Measurements from ENCODE around the gene STAM2.

STAM2 gene

GRCh38 chr2:152175368-152176112, at the start of gene STAM2:
TSS of gene STAM2 (minus strand) at chr2:152175763. CDS start at chr2:152175642, 121 bp downstream.
- peak; percentile 87 for TF ChIP-seq CTCF (IDR thresholded peaks at IDR 0.05; ENCODE audit: low read depth, low read length)
- H3K4me3 ChIP-seq (ENCODE audit: low read depth, low read length) = peak within 1 kb of the TSS; percentile 95

GRCh38 chr2:152223977-152224376, 48.4 kb upstream of the STAM2 start:
- TF ChIP-seq CTCF (IDR thresholded peaks at IDR 0.05; ENCODE audit: low read depth, low read length) = no peak
- H3K4me3 ChIP-seq (ENCODE audit: low read depth, low read length) = no peak overlapping the region

GRCh38 chr2:152222975-152223637, 47.5 kb upstream of the STAM2 start:
- no peak for TF ChIP-seq CTCF (IDR thresholded peaks at IDR 0.05; ENCODE audit: low read depth, low read length)

GRCh38 chr2:152221839-152222238, 46.3 kb upstream of the STAM2 start:
- no peak for TF ChIP-seq CTCF (IDR thresholded peaks at IDR 0.05; ENCODE audit: low read depth, low read length)
- H3K4me3 ChIP-seq (ENCODE audit: low read depth, low read length) = no peak overlapping the region

More at GRCh38 chr2:152222975-152223637, 47.5 kb upstream of the STAM2 start:
- no peak overlapping the region for H3K4me3 ChIP-seq (ENCODE audit: low read depth, low read length)

- no peak overlapping the region for H3K4me3 ChIP-seq (ENCODE audit: low read depth, low read length)
- no peak for TF ChIP-seq CTCF (IDR thresholded peaks at IDR 0.05; ENCODE audit: low read depth, low read length)
These were observed 43.7 kb upstream of the STAM2 start for GRCh38 chr2:152219077-152219828.

GRCh38 chr2:152201466-152201830, 25.9 kb upstream of the STAM2 start:
- TF ChIP-seq CTCF (IDR thresholded peaks at IDR 0.05; ENCODE audit: low read depth, low read length) = no peak
- no peak overlapping the region for H3K4me3 ChIP-seq (ENCODE audit: low read depth, low read length)

Data from WI38 (cell line).